ENCODE results near the gene MARS2.
"Not testable (repeated sequence)": the region's sequence is repeated elsewhere in the genome, so short reads cannot be mapped to it uniquely, and the experiment has no call there.

Gene MARS2

GRCh38 chr2:197707316-197708213 is 2.4 kb downstream of the MARS2 start:
- no peak for DNase-seq

- no peak for DNase-seq
Observed at GRCh38 chr2:197708331-197708730, 3.2 kb downstream of the MARS2 start.

- not testable (repeated sequence) for DNase-seq
Observed at GRCh38 chr2:197709140-197709539, 4.0 kb downstream of the MARS2 start.

- DNase-seq, result peak; percentile 36
Observed at GRCh38 chr2:197710424-197711042, 5.4 kb downstream of the MARS2 start.

- DNase-seq, result no peak
Observed at GRCh38 chr2:197711578-197711977, 6.4 kb downstream of the MARS2 start.

- no peak for DNase-seq
Observed at GRCh38 chr2:197713271-197713670, 8.1 kb downstream of the MARS2 start.

- DNase-seq, result no peak
Observed at GRCh38 chr2:197717863-197718262, 12.7 kb downstream of the MARS2 start.

- no peak for DNase-seq
Observed at GRCh38 chr2:197727011-197727410, 21.8 kb downstream of the MARS2 start.

- not testable (repeated sequence) for DNase-seq
Observed at GRCh38 chr2:197728555-197729544, 23.7 kb downstream of the MARS2 start.

- DNase-seq, result no peak
Observed at GRCh38 chr2:197740200-197740599, 35.0 kb downstream of the MARS2 start.
